ENCODE data around the gene MAPT. TPM values are rescaled to one million over a fixed set of nuclear protein-coding genes. Genes with fewer than 3 reads are reported as not detected.
A peak's percentile ranks its signal among the peaks of the same experiment; 100 is the strongest.

MAPT gene
- total and polyA plus RNA-seq, 2 of the 13 experiments (the other 11 are each of a cell fraction or from before 2014, with no cell fraction given) = 2.1 to 2.8 TPM

DNA sequence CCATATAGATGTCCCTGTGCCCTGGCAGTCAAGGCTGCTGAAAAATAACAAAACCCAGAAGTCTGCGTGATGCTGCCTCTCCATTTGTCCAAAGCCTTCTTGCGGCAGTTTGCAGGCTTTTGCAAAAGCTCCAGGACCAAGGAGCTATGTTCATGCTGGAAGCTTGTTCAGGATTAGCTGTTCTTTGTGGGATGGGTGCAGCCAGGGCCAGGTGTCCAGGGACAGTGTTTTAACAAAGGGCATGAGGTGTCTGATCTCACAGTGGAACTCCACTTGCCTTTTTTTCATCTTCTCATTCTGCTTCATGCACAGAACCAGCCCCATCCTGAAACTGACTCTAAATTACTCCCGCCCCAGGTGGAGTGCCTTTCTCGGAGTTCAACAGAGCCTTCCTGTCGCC is 73.0 kb downstream of the MAPT start (continued):
- TF ChIP-seq THAP7 (CRISPR knock-in tag; IDR thresholded peaks at IDR 0.05) (no peak), RORA (CRISPR knock-in tag; IDR thresholded peaks at IDR 0.05) (no peak), ZNF207 (IDR thresholded peaks at IDR 0.05; ENCODE audit: borderline replicate concordance) (no peak)
- TF ChIP-seq, protein P1, sequence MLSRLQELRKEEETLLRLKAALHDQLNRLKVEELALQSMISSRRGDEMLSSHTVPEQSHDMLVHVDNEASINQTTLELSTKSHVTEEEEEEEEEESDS (CRISPR knock-in tag; IDR thresholded peaks at IDR 0.05; ENCODE audit: borderline replicate concordance) = no peak

GRCh38 chr17:45968732-45969131 is 74.4 kb downstream of the MAPT start:
- ATAC-seq (no peak), FAIRE-seq (no peak), DNase-seq (ENCODE audit: low spot score) (no peak)
- no peak overlapping the region for H2AFZ ChIP-seq (ENCODE audit: low read length)
- H3K4me3 ChIP-seq (replicated peaks in 1 of 3; ENCODE audit: insufficient read depth in 1 of 3, low read depth in 2 of 3, low read length in 3 of 3) = no peak overlapping the region
- no TSS peak for BruUV-seq (replicated peaks)
- no peak overlapping the region for H3K4me2 ChIP-seq (ENCODE audit: low read depth, low read length)
- no peaks in the 10 kb centered on the region for H4K20me1 ChIP-seq (ENCODE audit: insufficient read depth, low read length)
- H3K9me3 ChIP-seq (ENCODE audit: low read length) = no peaks in the 10 kb centered on the region
- no peaks in the 10 kb centered on the region for H3K79me2 ChIP-seq (ENCODE audit: insufficient read depth, low read length)
- in situ Hi-C loops (cut with HindIII; ENCODE audit: extremely low pct_ligation_motif_present, low pct_unique_long_range_greater_than_20kb) = no loop called here
- intact Hi-C loops (cut with micrococcal nuclease; ENCODE audit: unreplicated experiment) = no loop called here
- H3K27ac ChIP-seq (ENCODE audit: extremely low read length, insufficient read depth, low read length) = no peak overlapping the region
- ChIA-PET CTCF (ENCODE audit: low intra/inter-chr PET ratio, low total read pairs) (no interaction called here), POLR2A (no interaction called here)
- no peaks in the 10 kb centered on the region; a peak in 1 of 5 replicates for H3K27me3 ChIP-seq (ENCODE audit: control insufficient read depth in 1 of 2, insufficient read depth in 2 of 2, low read length in 2 of 2)
- 44% methylated on average over 2 of the region's 2 CpGs for WGBS (ENCODE audit: low lambda C conversion rate)
- H3K4me1 ChIP-seq (ENCODE audit: insufficient read depth, low read length) = no peaks in the 10 kb centered on the region
- no peaks in the 10 kb centered on the region for H3K36me3 ChIP-seq (replicated peaks in 1 of 2; ENCODE audit: control insufficient read depth in 1 of 2, insufficient read depth in 2 of 2, low read length in 2 of 2)
- TF ChIP-seq ZNF550 (CRISPR knock-in tag; IDR thresholded peaks at IDR 0.05; ENCODE audit: borderline replicate concordance) (no peak), SRF (IDR thresholded peaks at IDR 0.05; ENCODE audit: low read depth, low read length) (no peak), PCBP2 (optimal IDR thresholded peaks at IDR 0.05; ENCODE audit: low read depth, low read length, poor library complexity, severe bottlenecking) (no peak), LBX2 (CRISPR knock-in tag; IDR thresholded peaks at IDR 0.05; ENCODE audit: borderline replicate concordance) (no peak), ZNF468 (CRISPR knock-in tag; IDR thresholded peaks at IDR 0.05) (no peak), ZNF629 (CRISPR knock-in tag; conservative IDR thresholded peaks at IDR 0.05) (peak; percentile 78), PHF20 (CRISPR knock-in tag; IDR thresholded peaks at IDR 0.05) (no peak)
- TF ChIP-seq, protein P2, sequence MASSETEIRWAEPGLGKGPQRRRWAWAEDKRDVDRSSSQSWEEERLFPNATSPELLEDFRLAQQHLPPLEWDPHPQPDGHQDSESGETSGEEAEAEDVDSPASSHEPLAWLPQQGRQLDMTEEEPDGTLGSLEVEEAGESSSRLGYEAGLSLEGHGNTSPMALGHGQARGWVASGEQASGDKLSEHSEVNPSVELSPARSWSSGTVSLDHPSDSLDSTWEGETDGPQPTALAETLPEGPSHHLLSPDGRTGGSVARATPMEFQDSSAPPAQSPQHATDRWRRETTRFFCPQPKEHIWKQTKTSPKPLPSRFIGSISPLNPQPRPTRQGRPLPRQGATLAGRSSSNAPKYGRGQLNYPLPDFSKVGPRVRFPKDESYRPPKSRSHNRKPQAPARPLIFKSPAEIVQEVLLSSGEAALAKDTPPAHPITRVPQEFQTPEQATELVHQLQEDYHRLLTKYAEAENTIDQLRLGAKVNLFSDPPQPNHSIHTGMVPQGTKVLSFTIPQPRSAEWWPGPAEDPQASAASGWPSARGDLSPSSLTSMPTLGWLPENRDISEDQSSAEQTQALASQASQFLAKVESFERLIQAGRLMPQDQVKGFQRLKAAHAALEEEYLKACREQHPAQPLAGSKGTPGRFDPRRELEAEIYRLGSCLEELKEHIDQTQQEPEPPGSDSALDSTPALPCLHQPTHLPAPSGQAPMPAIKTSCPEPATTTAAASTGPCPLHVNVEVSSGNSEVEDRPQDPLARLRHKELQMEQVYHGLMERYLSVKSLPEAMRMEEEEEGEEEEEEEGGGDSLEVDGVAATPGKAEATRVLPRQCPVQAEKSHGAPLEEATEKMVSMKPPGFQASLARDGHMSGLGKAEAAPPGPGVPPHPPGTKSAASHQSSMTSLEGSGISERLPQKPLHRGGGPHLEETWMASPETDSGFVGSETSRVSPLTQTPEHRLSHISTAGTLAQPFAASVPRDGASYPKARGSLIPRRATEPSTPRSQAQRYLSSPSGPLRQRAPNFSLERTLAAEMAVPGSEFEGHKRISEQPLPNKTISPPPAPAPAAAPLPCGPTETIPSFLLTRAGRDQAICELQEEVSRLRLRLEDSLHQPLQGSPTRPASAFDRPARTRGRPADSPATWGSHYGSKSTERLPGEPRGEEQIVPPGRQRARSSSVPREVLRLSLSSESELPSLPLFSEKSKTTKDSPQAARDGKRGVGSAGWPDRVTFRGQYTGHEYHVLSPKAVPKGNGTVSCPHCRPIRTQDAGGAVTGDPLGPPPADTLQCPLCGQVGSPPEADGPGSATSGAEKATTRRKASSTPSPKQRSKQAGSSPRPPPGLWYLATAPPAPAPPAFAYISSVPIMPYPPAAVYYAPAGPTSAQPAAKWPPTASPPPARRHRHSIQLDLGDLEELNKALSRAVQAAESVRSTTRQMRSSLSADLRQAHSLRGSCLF (CRISPR knock-in tag; IDR thresholded peaks at IDR 0.05; ENCODE audit: borderline replicate concordance) = no peak
- no peak overlapping the region for H3K9ac ChIP-seq (ENCODE audit: insufficient read depth, low read depth, low read length)

Data from HepG2 (cell line).